Endothelial cell of umbilical vein (primary cell): ENCODE data around the gene BANF2.

Source experiments
- CTCF ChIP-seq, 2 donors: IDR thresholded peaks; 1 replicate in 1 of 2; 2 replicates in 1 of 2; pipeline ENCODE4 v1.5.1; 2011; ENCODE audit warnings: low read length in 2 of 2, mild to moderate bottlenecking in 2 of 2, moderate library complexity in 2 of 2, control low read depth in 1 of 2, inconsistent platforms in 1 of 2, low read depth in 1 of 2; ENCODE audit not compliant: insufficient read depth in 1 of 2; ENCODE audit errors: extremely low read depth in 1 of 2
- EZH2 ChIP-seq: IDR thresholded peaks from 2 replicates; pipeline ENCODE4 v1.6.1; 2012; ENCODE audit warnings: borderline replicate concordance, low read depth, mild to moderate bottlenecking, moderate library complexity, low read length, inconsistent platforms; ENCODE audit not compliant: severe bottlenecking
- POLR2A ChIP-seq: IDR thresholded peaks from 2 replicates; pipeline ENCODE4 v1.6.1; 2012; ENCODE audit warnings: low read depth, mild to moderate bottlenecking, control low read depth, low read length

GRCh38 chr20:17751640-17752039 is 51.9 kb downstream of the BANF2 start:
- TF ChIP-seq POLR2A = no peak
- no peak for TF ChIP-seq EZH2
- TF ChIP-seq CTCF (IDR thresholded peaks at IDR 0.05; ENCODE audit: extremely low read depth in 1 of 2, insufficient read depth in 1 of 2, low read depth in 1 of 2, low read length in 2 of 2) = no peak
